CD4-positive, alpha-beta T cell treated with Interferon gamma for 1 hour (primary cell): Measurements from ENCODE around the gene TACC2.
"Not testable (repeated sequence)": the region's sequence is repeated elsewhere in the genome, so short reads cannot be mapped to it uniquely, and the experiment has no call there.

Experiments
- DNase-seq: peaks from one replicate; pipeline ENCODE4 v3.0.0-alpha.2; 2020

Gene TACC2

GRCh38 chr10:122096181-122096580 is 107.2 kb downstream of the TACC2 start:
- DNase-seq, result not testable (repeated sequence)

GRCh38 chr10:122096705-122097104 is 107.7 kb downstream of the TACC2 start:
- DNase-seq, result no peak

- no peak for DNase-seq
Observed at GRCh38 chr10:122097935-122098334, 109.0 kb downstream of the TACC2 start.

- DNase-seq, result no peak
Observed at GRCh38 chr10:122098924-122099323, 110.0 kb downstream of the TACC2 start.

GRCh38 chr10:122099562-122099961 is 110.6 kb downstream of the TACC2 start:
- no peak for DNase-seq

- DNase-seq, result no peak
Observed at GRCh38 chr10:122102146-122102868, 113.3 kb downstream of the TACC2 start.

GRCh38 chr10:122102869-122103525 is 114.0 kb downstream of the TACC2 start:
- no peak for DNase-seq

GRCh38 chr10:122103592-122103991 is 114.6 kb downstream of the TACC2 start:
- DNase-seq, result no peak

- DNase-seq, result not testable (repeated sequence)
Observed at GRCh38 chr10:122108786-122109185, 119.8 kb downstream of the TACC2 start.

- no peak for DNase-seq
Observed at GRCh38 chr10:122112021-122112616, 123.2 kb downstream of the TACC2 start.

GRCh38 chr10:122112625-122113160 is 123.7 kb downstream of the TACC2 start:
- no peak for DNase-seq

GRCh38 chr10:122113161-122113944 is 124.4 kb downstream of the TACC2 start:
- DNase-seq, result no peak

GRCh38 chr10:122113945-122114747 is 125.2 kb downstream of the TACC2 start:
- DNase-seq, result no peak

- DNase-seq, result no peak
Observed at GRCh38 chr10:122115874-122116273, 126.9 kb downstream of the TACC2 start.

- no peak for DNase-seq
Observed at GRCh38 chr10:122116331-122116730, 127.4 kb downstream of the TACC2 start.

GRCh38 chr10:122117475-122117874 is 128.5 kb downstream of the TACC2 start:
- no peak for DNase-seq

- no peak for DNase-seq
Observed at GRCh38 chr10:122120008-122120744, 131.2 kb downstream of the TACC2 start.

- no peak for DNase-seq
Observed at GRCh38 chr10:122121059-122121458, 132.1 kb downstream of the TACC2 start.

GRCh38 chr10:122122493-122122892 is 133.5 kb downstream of the TACC2 start:
- DNase-seq, result no peak

- DNase-seq, result no peak
Observed at GRCh38 chr10:122123186-122123585, 134.2 kb downstream of the TACC2 start.

GRCh38 chr10:122124342-122124741 is 135.4 kb downstream of the TACC2 start:
- no peak for DNase-seq
